MCF 10A (cell line): Measurements from ENCODE around the gene B3GALNT1. TPM values are rescaled to one million over a fixed set of nuclear protein-coding genes. Genes with fewer than 3 reads are reported as not detected.
A peak's percentile ranks its signal among the peaks of the same experiment; 100 is the strongest.

ENCODE experiments used
- BruUV-seq: library from RNA; stranded (reverse); fragments of 400-500 nt; replicated peaks from 2 replicates; lab custom pipeline; 2021; lab: Mats Ljungman, UMichigan
- CTCF ChIA-PET: fragments of 300-600 bp; sonication (Branson Sonifier 250); formaldehyde crosslinking; extraction: SDS; loops from one replicate; lab custom pipeline; 2021; ENCODE audit warnings: antibody characterized with exemption, inconsistent platforms; lab: Yijun Ruan, JAX
- POLR2A ChIA-PET: fragments of 300-600, 350-650 bp; sonication (Branson Sonifier 250); formaldehyde crosslinking; extraction: SDS; loops from one replicate; lab custom pipeline; 2020; ENCODE audit warnings: antibody characterized with exemption, inconsistent platforms; lab: Yijun Ruan, JAX
- DNase-seq: peaks from one replicate; pipeline ENCODE4 v3.0.0-alpha.2; 2018; ENCODE audit not compliant: unreplicated experiment
- H3K27ac Mint-ChIP-seq: one replicate; pipeline ENCODE4 v1.8.0; 2022; ENCODE audit warnings: mild to moderate bottlenecking, low read depth, mixed read lengths; ENCODE audit not compliant: unreplicated experiment
- H3K27me3 Mint-ChIP-seq: one replicate; pipeline ENCODE4 v1.8.0; 2022; ENCODE audit warnings: mixed read lengths; ENCODE audit not compliant: insufficient read depth, unreplicated experiment
- H3K36me3 Mint-ChIP-seq: one replicate; pipeline ENCODE4 v1.8.0; 2022; ENCODE audit warnings: mild to moderate bottlenecking, moderate library complexity, mixed read lengths; ENCODE audit not compliant: insufficient read depth, unreplicated experiment
- H3K4me1 Mint-ChIP-seq: one replicate; pipeline ENCODE4 v1.8.0; 2022; ENCODE audit warnings: mixed read lengths; ENCODE audit not compliant: insufficient read depth, unreplicated experiment
- H3K4me3 Mint-ChIP-seq: one replicate; pipeline ENCODE4 v1.8.0; 2022; ENCODE audit warnings: mild to moderate bottlenecking, moderate library complexity, mixed read lengths; ENCODE audit not compliant: unreplicated experiment
- H3K9me3 Mint-ChIP-seq: one replicate; pipeline ENCODE4 v1.8.0; 2022; ENCODE audit warnings: mixed read lengths; ENCODE audit not compliant: unreplicated experiment
- CTCF ChIP-seq: fragments of 200-600 bp; IDR thresholded peaks from one replicate; pipeline ENCODE4 v1.8.0; 2022; ENCODE audit warnings: antibody characterized with exemption, mild to moderate bottlenecking; ENCODE audit not compliant: unreplicated experiment
- intact Hi-C: fragments of 100-400 bp; cut with micrococcal nuclease; formaldehyde crosslinking; loops from 2 replicates; pipeline ENCODE4 v1.14.1; 2022
- total RNA-seq: library from RNA; stranded (reverse); gene quantifications from 2 replicates; pipeline ENCODE4 v1.2.3, GENCODE V29; 2022

Gene B3GALNT1
- total RNA-seq, 1 experiment from 2014 or later, result 3.6 TPM

DNA sequence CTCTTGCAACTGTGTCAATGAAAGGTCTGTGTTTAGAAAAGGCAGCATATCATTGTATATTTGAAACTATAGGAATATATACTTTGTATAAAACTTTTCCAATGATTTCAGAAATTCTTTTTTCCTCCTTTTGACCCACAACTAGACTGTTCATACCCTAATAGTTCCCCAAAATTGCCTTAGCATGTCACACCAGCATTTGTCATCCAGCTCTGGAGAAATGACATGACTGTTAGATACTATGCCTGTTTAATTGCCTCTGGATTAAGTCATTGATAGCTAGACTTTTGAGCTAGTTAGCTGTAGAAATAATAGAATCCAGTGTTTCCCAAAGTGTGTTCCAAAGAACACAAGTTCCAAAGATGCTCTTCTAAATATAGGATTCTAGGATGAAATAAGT is 32.4 kb downstream of the B3GALNT1 start:
- H3K27ac Mint-ChIP-seq, result no peak overlapping the region
- no peaks in the 10 kb centered on the region for H3K36me3 Mint-ChIP-seq
- no peak for TF ChIP-seq CTCF
- ChIA-PET CTCF (no interaction called here), POLR2A (no interaction called here)
- peaks cover 14% of the 10 kb centered on the region for H3K4me1 Mint-ChIP-seq
- no peaks in the 10 kb centered on the region for H3K27me3 Mint-ChIP-seq
- no peak overlapping the region for H3K4me3 Mint-ChIP-seq
- BruUV-seq, result no TSS peak
- DNase-seq, result no peak
- H3K9me3 Mint-ChIP-seq, result no peaks in the 10 kb centered on the region
- intact Hi-C loops, result no loop called here

DNA sequence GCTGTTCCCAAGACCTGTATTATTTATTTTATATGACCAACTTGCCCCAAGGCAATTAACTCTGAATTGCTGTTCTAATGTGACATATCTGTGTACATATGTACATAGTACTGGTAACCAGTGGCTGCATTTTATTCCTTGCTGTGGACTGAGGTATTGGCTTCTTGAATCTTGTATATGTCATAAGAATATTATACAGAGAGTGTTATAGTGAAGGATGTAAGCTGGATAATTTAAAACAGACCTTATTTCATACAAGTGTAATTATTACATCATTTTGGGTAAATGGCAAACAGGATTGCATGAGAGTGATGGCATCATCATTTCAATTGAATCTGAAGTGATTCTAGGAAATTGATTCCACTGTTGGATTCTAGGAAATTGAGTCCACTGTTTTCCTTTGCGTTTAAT is 32.9 kb downstream of the B3GALNT1 start:
- H3K36me3 Mint-ChIP-seq, result no peaks in the 10 kb centered on the region
- no peak for DNase-seq
- H3K4me1 Mint-ChIP-seq, result peaks cover 19% of the 10 kb centered on the region
- H3K27ac Mint-ChIP-seq, result no peak overlapping the region
- no peak for TF ChIP-seq CTCF
- intact Hi-C loops, result no loop called here
- ChIA-PET CTCF (interaction anchor here (0.8 kb wide), 1 partner anchor 24 kb away, joined by 3 read pairs; no protein-coding TSS in a partner anchor), POLR2A (no interaction called here)
- no TSS peak for BruUV-seq
- no peak overlapping the region for H3K4me3 Mint-ChIP-seq
- no peaks in the 10 kb centered on the region for H3K9me3 Mint-ChIP-seq
- H3K27me3 Mint-ChIP-seq, result no peaks in the 10 kb centered on the region

GRCh38 chr3:161070980-161071663 is 34.0 kb downstream of the B3GALNT1 start:
- no TSS peak for BruUV-seq
- intact Hi-C loops, result no loop called here
- POLR2A ChIA-PET, result interaction anchor here (0.6 to 0.7 kb wide), 2 partner anchors 263 to 334 kb away, joined by 3 to 4 read pairs; no protein-coding TSS in a partner anchor

More at GRCh38 chr3:161070980-161071663, 34.0 kb downstream of the B3GALNT1 start:
- Mint-ChIP-seq H3K27me3 (no peaks in the 10 kb centered on the region), H3K4me3 (no peak overlapping the region), H3K36me3 (no peaks in the 10 kb centered on the region), H3K9me3 (no peaks in the 10 kb centered on the region), H3K4me1 (peaks cover 23% of the 10 kb centered on the region), H3K27ac (peak overlapping the region; percentile 13)
- no peak for TF ChIP-seq CTCF
- CTCF ChIA-PET, result interaction anchor here (0.6 to 0.8 kb wide), 2 partner anchors 25 to 169 kb away, joined by 3 read pairs; no protein-coding TSS in a partner anchor
- no peak for DNase-seq
